ENCODE results near the gene TCTA. TPM values are rescaled to one million over a fixed set of nuclear protein-coding genes. Genes with fewer than 3 reads are reported as not detected.

The TCTA gene
- total RNA-seq, 1 donor from 2014 or later, result 38.1 TPM

DNA sequence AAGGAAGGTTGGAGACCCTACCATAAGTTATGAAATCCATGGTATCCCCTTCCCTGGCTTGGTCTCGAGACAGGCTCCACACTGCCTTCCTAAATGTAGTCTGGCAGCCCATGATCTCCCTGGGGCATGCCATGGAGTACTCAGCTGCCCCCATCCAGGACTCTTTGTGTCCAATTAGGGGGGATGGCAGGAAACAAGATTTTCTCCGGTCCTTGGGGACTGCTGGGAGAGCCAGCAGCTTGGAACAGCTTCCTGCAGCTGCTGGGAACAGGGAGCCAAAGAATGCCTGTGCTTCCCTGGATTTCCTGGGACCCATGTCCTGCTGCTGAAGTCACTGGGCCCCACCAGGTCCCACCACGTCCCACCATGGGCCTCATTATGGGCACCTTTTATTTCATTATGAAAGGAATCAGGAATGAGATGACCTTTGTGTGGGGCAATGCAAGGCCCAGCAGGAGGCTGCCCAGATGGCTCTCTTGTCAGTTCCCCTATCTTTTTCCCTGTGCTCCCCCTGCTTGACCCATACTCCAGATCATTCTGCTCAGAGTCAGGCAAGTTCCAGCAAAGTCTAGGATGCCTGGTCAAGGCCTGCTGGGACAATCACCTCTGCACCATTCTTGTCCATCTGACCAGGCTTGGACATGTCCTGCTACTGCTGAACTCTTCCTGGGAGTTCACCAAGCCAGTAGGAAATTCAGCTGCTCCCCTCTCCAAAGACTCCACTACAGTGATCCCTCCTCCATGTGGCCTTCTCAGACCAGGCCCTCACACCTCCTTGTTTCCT lies 42.9 kb downstream of the TCTA start:
- DNase-seq (no peak), ATAC-seq (peak; percentile 40)
- Histone ChIP-seq H3K36me3 (no peaks in the 10 kb centered on the region), H3K4me3 (no peak overlapping the region), H3K9me3 (no peaks in the 10 kb centered on the region), H3K27ac (no peak overlapping the region), H3K27me3 (no peaks in the 10 kb centered on the region), H3K4me1 (peaks cover 4% of the 10 kb centered on the region)
- TF ChIP-seq CTCF (IDR thresholded peaks at IDR 0.05), result no peak
- intact Hi-C loops (cut with DNase I), result no loop called here

DNA sequence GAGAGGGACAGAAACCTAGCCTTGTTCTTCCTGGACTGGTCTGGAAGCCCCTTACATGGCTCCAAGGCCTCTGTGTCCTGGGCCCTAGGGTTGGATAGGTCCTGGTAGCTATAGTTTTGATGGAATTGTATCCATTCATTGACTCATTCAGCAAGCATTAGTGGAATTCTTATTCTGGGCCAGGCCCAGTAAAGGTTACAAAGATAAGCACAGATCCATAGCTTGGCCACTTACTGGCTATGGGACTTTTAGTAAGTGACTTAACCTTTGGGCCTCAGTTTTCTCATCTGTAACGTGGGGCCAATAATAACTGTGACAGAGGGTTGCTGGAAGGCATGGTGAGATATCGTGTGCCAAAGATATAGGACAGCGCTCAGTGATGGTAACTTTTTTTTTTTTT lies 44.2 kb downstream of the TCTA start:
- TF ChIP-seq CTCF (IDR thresholded peaks at IDR 0.05), result no peak
- no peaks in the 10 kb centered on the region for H3K36me3 ChIP-seq
- no peaks in the 10 kb centered on the region for H3K27me3 ChIP-seq
- H3K27ac ChIP-seq, result no peak overlapping the region
- H3K4me3 ChIP-seq, result no peak overlapping the region
- intact Hi-C loops (cut with DNase I), result no loop called here
- DNase-seq (no peak), ATAC-seq (no peak)
- no peaks in the 10 kb centered on the region for H3K9me3 ChIP-seq
- peaks cover 7% of the 10 kb centered on the region for H3K4me1 ChIP-seq

- TF ChIP-seq CTCF (IDR thresholded peaks at IDR 0.05), result no peak
- no peaks in the 10 kb centered on the region for H3K9me3 ChIP-seq
- H3K4me3 ChIP-seq, result no peak overlapping the region
- H3K27ac ChIP-seq, result no peak overlapping the region
- ATAC-seq (no peak), DNase-seq (no peak)
- intact Hi-C loops (cut with DNase I), result no loop called here
- peaks cover 8% of the 10 kb centered on the region for H3K4me1 ChIP-seq
- no peaks in the 10 kb centered on the region for H3K36me3 ChIP-seq
- H3K27me3 ChIP-seq, result no peaks in the 10 kb centered on the region
Measured at GRCh38 chr3:49460188-49460890, 48.1 kb downstream of the TCTA start.

GRCh38 chr3:49460956-49461355 lies 48.7 kb downstream of the TCTA start:
- H3K27ac ChIP-seq, result no peak overlapping the region
- H3K4me1 ChIP-seq, result peaks cover 8% of the 10 kb centered on the region
- TF ChIP-seq CTCF (IDR thresholded peaks at IDR 0.05), result no peak
- DNase-seq, result no peak
- no peaks in the 10 kb centered on the region for H3K36me3 ChIP-seq
- intact Hi-C loops (cut with DNase I), result no loop called here
- H3K9me3 ChIP-seq, result no peaks in the 10 kb centered on the region
- H3K4me3 ChIP-seq, result no peak overlapping the region
- H3K27me3 ChIP-seq, result no peaks in the 10 kb centered on the region
- no peak for ATAC-seq

GRCh38 chr3:49461443-49462171 lies 49.4 kb downstream of the TCTA start:
- Histone ChIP-seq H3K27me3 (no peaks in the 10 kb centered on the region), H3K4me3 (no peak overlapping the region), H3K36me3 (no peaks in the 10 kb centered on the region), H3K9me3 (no peaks in the 10 kb centered on the region), H3K4me1 (peaks cover 8% of the 10 kb centered on the region), H3K27ac (peak overlapping the region; percentile 55)
- DNase-seq (no peak), ATAC-seq (peak; percentile 40)
- intact Hi-C loops (cut with DNase I), result no loop called here
- TF ChIP-seq CTCF (IDR thresholded peaks at IDR 0.05), result no peak
